ENCODE measurements around the gene ACSL5.
"Not testable (repeated sequence)": the region's sequence is repeated elsewhere in the genome, so short reads cannot be mapped to it uniquely, and the experiment has no call there.

GRCh38 chr10:112371326-112371725, 2.6 kb upstream of the ACSL5 start:
- TF ChIP-seq CTCF (optimal IDR thresholded peaks at IDR 0.05 in 1 of 3, IDR thresholded peaks at IDR 0.05 in 1 of 3, conservative IDR thresholded peaks at IDR 0.05 in 1 of 3; ENCODE audit: extremely low read depth in 1 of 3, insufficient read depth in 2 of 3, low read length in 3 of 3); EZH2 (IDR thresholded peaks at IDR 0.05; ENCODE audit: low read length): not testable (repeated sequence)

Measured in keratinocyte (primary cell).